Measurements from ENCODE around the gene CMBL. TPM values are rescaled to one million over a fixed set of nuclear protein-coding genes. Genes with fewer than 3 reads are reported as not detected.

Gene CMBL
- 12.8 and 24.0 TPM in 2 replicates for total RNA-seq

GRCh38 chr5:10307206-10308148 lies at the start of gene CMBL:
TSS of gene CMBL (minus strand) at chr5:10307902. CDS start at chr5:10290762, 17,140 bp downstream.

GRCh38 chr5:10353241-10354047 lies 45.7 kb upstream of the CMBL start, which contains the start of gene MARCHF6:
TSS of gene MARCHF6 (plus strand) at chr5:10353695. CDS start at chr5:10353899, 204 bp downstream.

GRCh38 chr5:10249948-10250805 lies 57.5 kb downstream of the CMBL start, which contains the start of gene CCT5:
TSS of gene CCT5 (plus strand) at chr5:10250280. CDS start at chr5:10250341, 61 bp downstream.

Other genes with a start within 250 kb of the CMBL start
- 15.2 and 26.8 TPM in 2 replicates for gene ATPSCKMT, start 58.0 kb downstream of the CMBL start, total RNA-seq
- 307 and 516 TPM in 2 replicates for gene CCT5, start 57.6 kb downstream of the CMBL start, total RNA-seq
- gene MARCHF6, start 45.8 kb upstream of the CMBL start, total RNA-seq: 79.7 and 82.5 TPM in 2 replicates
- 0.29 and 0.66 TPM in 2 replicates for gene ROPN1L, start 134.0 kb upstream of the CMBL start, total RNA-seq

Measured in smooth muscle cell of trachea (primary cell).